Measurements from ENCODE around the gene SNAPC2. TPM values are rescaled to one million over a fixed set of nuclear protein-coding genes. Genes with fewer than 3 reads are reported as not detected.
"Not testable (repeated sequence)": the region's sequence is repeated elsewhere in the genome, so short reads cannot be mapped to it uniquely, and the experiment has no call there.

SNAPC2 gene
- total RNA-seq, 1 donor from 2014 or later: 7.9 TPM

- no peak for ATAC-seq
Observed at GRCh38 chr19:7923295-7924191, 3.4 kb downstream of the SNAPC2 start.

GRCh38 chr19:7924241-7924640, 4.1 kb downstream of the SNAPC2 start:
- ATAC-seq: no peak

- ATAC-seq: no peak
Observed at GRCh38 chr19:7924651-7925170, 4.6 kb downstream of the SNAPC2 start.

- no peak for ATAC-seq
Observed at GRCh38 chr19:7925171-7925851, 5.2 kb downstream of the SNAPC2 start.

- peak; percentile 28 for ATAC-seq
Observed at GRCh38 chr19:7926021-7926726, 6.0 kb downstream of the SNAPC2 start, which contains the start of gene CTXN1. TSS of gene CTXN1 (minus strand) at chr19:7926135. CDS start at chr19:7925538, 597 bp downstream.

- no peak for ATAC-seq
Observed at GRCh38 chr19:7926727-7927604, 6.8 kb downstream of the SNAPC2 start.

- ATAC-seq: no peak
Observed at GRCh38 chr19:7927605-7928333, 7.6 kb downstream of the SNAPC2 start.

- ATAC-seq: no peak
Observed at GRCh38 chr19:7928334-7928706, 8.2 kb downstream of the SNAPC2 start.

GRCh38 chr19:7928741-7929701, 8.9 kb downstream of the SNAPC2 start:
- ATAC-seq: no peak

GRCh38 chr19:7930030-7930429, 9.9 kb downstream of the SNAPC2 start:
- not testable (repeated sequence) for ATAC-seq

GRCh38 chr19:7930765-7931164, 10.6 kb downstream of the SNAPC2 start:
- no peak for ATAC-seq

- ATAC-seq: peak; percentile 1
Observed at GRCh38 chr19:7931221-7932061, 11.3 kb downstream of the SNAPC2 start.

GRCh38 chr19:7932276-7932929, 12.3 kb downstream of the SNAPC2 start:
- no peak for ATAC-seq

GRCh38 chr19:7932930-7933300, 12.8 kb downstream of the SNAPC2 start:
- ATAC-seq: no peak

- no peak for ATAC-seq
Observed at GRCh38 chr19:7933411-7933810, 13.3 kb downstream of the SNAPC2 start.

GRCh38 chr19:7933828-7934725, 13.9 kb downstream of the SNAPC2 start:
- ATAC-seq: no peak

GRCh38 chr19:7934766-7935165, 14.6 kb downstream of the SNAPC2 start:
- ATAC-seq: no peak
